Vagina (tissue), 2 donors: ENCODE results near the gene STEAP1B. TPM values are rescaled to one million over a fixed set of nuclear protein-coding genes. Genes with fewer than 3 reads are reported as not detected.
"Not testable (repeated sequence)": the region's sequence is repeated elsewhere in the genome, so short reads cannot be mapped to it uniquely, and the experiment has no call there.

ENCODE experiments used
- DNase-seq, 2 donors: peaks; one replicate each; pipeline ENCODE4 v3.0.0-alpha.2; 2017; ENCODE audit errors: extremely low spot score in 2 of 2
- H3K27ac ChIP-seq: fragments of 200-600 bp; sonication (generic); one replicate; pipeline ENCODE4 v1.5.1; 2019
- H3K27me3 ChIP-seq: fragments of 200-600 bp; sonication (generic); one replicate; pipeline ENCODE4 v1.5.1; 2019
- H3K36me3 ChIP-seq, 2 donors: fragments of 200-600 bp; sonication (generic); one replicate each; pipeline ENCODE4 v1.5.1; 2017 to 2019
- H3K4me1 ChIP-seq: fragments of 200-600 bp; sonication (generic); one replicate; pipeline ENCODE4 v1.5.1; 2019
- H3K4me3 ChIP-seq, 2 donors: fragments of 200-600 bp; sonication (generic); 1 replicate in 1 of 2; 2 replicates in 1 of 2; pipeline ENCODE4 v1.5.1; 2016 to 2019
- H3K9me3 ChIP-seq: fragments of 200-600 bp; sonication (generic); one replicate; pipeline ENCODE4 v1.5.1; 2019
- CTCF ChIP-seq, 3 experiments: fragments of 450-650 bp in 2 of 3; fragments of 200-600 bp in 1 of 3; sonication (generic) in 1 of 3; IDR thresholded peaks; one replicate each; pipeline ENCODE4 v1.5.1; 2017 to 2019; ENCODE audit warnings: antibody characterized with exemption in 3 of 3, mild to moderate bottlenecking in 2 of 3, moderate library complexity in 2 of 3
- POLR2A ChIP-seq, 2 donors: fragments of 450-650 bp; IDR thresholded peaks; one replicate each; pipeline ENCODE4 v1.6.1; 2017; ENCODE audit warnings: antibody characterized with exemption in 2 of 2, mild to moderate bottlenecking in 2 of 2, moderate library complexity in 2 of 2
- POLR2AphosphoS5 ChIP-seq, 2 donors: sonication (generic); formaldehyde crosslinking; IDR thresholded peaks; one replicate each; pipeline ENCODE4 v1.9.0; 2017; ENCODE audit warnings: antibody characterized with exemption in 2 of 2, mild to moderate bottlenecking in 2 of 2, low read depth in 1 of 2; ENCODE audit not compliant: insufficient read depth in 1 of 2
- intact Hi-C: fragments of 100-400 bp; cut with DNase I; formaldehyde crosslinking; loops from one replicate; pipeline ENCODE4 v1.15.1; 2023
- total RNA-seq: library from RNA; depleted of rRNA; stranded (reverse); fragments of >200 nt; gene quantifications from one replicate; pipeline ENCODE4 v1.2.3, GENCODE V29; 2016

The STEAP1B gene
- total RNA-seq, 1 donor from 2014 or later = 8.8 TPM

GRCh38 chr7:22523478-22524352, 23.7 kb upstream of the STEAP1B start:
- intact Hi-C loops, H3K4me3 ChIP-seq, H3K27me3 ChIP-seq, H3K9me3 ChIP-seq, H3K36me3 ChIP-seq, H3K27ac ChIP-seq, H3K4me1 ChIP-seq, DNase-seq: not testable (repeated sequence)

GRCh38 chr7:22519560-22519959, 19.6 kb upstream of the STEAP1B start:
- H3K9me3 ChIP-seq, H3K4me1 ChIP-seq, DNase-seq, H3K27me3 ChIP-seq, H3K4me3 ChIP-seq, H3K36me3 ChIP-seq, H3K27ac ChIP-seq, intact Hi-C loops: not testable (repeated sequence)

GRCh38 chr7:22516950-22517349, 17.0 kb upstream of the STEAP1B start:
- H3K27me3 ChIP-seq, H3K4me3 ChIP-seq, H3K9me3 ChIP-seq, H3K27ac ChIP-seq, H3K36me3 ChIP-seq, DNase-seq, H3K4me1 ChIP-seq, intact Hi-C loops: not testable (repeated sequence)

GRCh38 chr7:22514963-22515362, 15.0 kb upstream of the STEAP1B start:
- DNase-seq, H3K27ac ChIP-seq, H3K4me3 ChIP-seq, H3K4me1 ChIP-seq, H3K36me3 ChIP-seq, H3K9me3 ChIP-seq, intact Hi-C loops, H3K27me3 ChIP-seq: not testable (repeated sequence)

- not testable (repeated sequence) for H3K27ac ChIP-seq
These were observed 7.3 kb upstream of the STEAP1B start for GRCh38 chr7:22507320-22507719.

GRCh38 chr7:22506316-22507020, 6.5 kb upstream of the STEAP1B start:
- DNase-seq, H3K36me3 ChIP-seq, H3K27ac ChIP-seq, intact Hi-C loops, H3K4me3 ChIP-seq, H3K9me3 ChIP-seq, H3K4me1 ChIP-seq, H3K27me3 ChIP-seq: not testable (repeated sequence)

More at GRCh38 chr7:22507320-22507719, 7.3 kb upstream of the STEAP1B start:
- DNase-seq, intact Hi-C loops, H3K4me1 ChIP-seq, H3K4me3 ChIP-seq, H3K27me3 ChIP-seq, H3K9me3 ChIP-seq, H3K36me3 ChIP-seq: not testable (repeated sequence)

- H3K4me3 ChIP-seq, H3K27ac ChIP-seq, DNase-seq, intact Hi-C loops, H3K4me1 ChIP-seq, H3K27me3 ChIP-seq, H3K9me3 ChIP-seq, H3K36me3 ChIP-seq: not testable (repeated sequence)
These were observed 4.5 kb upstream of the STEAP1B start for GRCh38 chr7:22504519-22504918.

GRCh38 chr7:22502104-22502503, 2.1 kb upstream of the STEAP1B start:
- intact Hi-C loops, H3K4me1 ChIP-seq, H3K27me3 ChIP-seq: not testable (repeated sequence)

GRCh38 chr7:22501336-22501735, 1.3 kb upstream of the STEAP1B start:
- not testable (repeated sequence) for DNase-seq, H3K4me3 ChIP-seq, H3K27me3 ChIP-seq

More at GRCh38 chr7:22502104-22502503, 2.1 kb upstream of the STEAP1B start:
- H3K36me3 ChIP-seq, H3K9me3 ChIP-seq, DNase-seq, H3K4me3 ChIP-seq, H3K27ac ChIP-seq: not testable (repeated sequence)

GRCh38 chr7:22499044-22499443, 944 bp downstream of the STEAP1B start:
- Histone ChIP-seq H3K4me3 (no peak overlapping the region), H3K36me3 (no peaks in the 10 kb centered on the region), H3K27ac (no peak overlapping the region), H3K9me3 (no peaks in the 10 kb centered on the region), H3K27me3 (no peaks in the 10 kb centered on the region), H3K4me1 (peaks cover 8% of the 10 kb centered on the region)
- DNase-seq = no peak
- no peak for TF ChIP-seq CTCF (IDR thresholded peaks at IDR 0.05)
- TF ChIP-seq POLR2A (IDR thresholded peaks at IDR 0.05) = no peak
- no peak for TF ChIP-seq POLR2AphosphoS5 (IDR thresholded peaks at IDR 0.05; ENCODE audit: insufficient read depth in 1 of 2, low read depth in 1 of 2)
- intact Hi-C loops = no loop called here

More at GRCh38 chr7:22501336-22501735, 1.3 kb upstream of the STEAP1B start:
- H3K9me3 ChIP-seq, H3K27ac ChIP-seq, H3K4me1 ChIP-seq, H3K36me3 ChIP-seq, intact Hi-C loops: not testable (repeated sequence)

- H3K36me3 ChIP-seq, H3K4me3 ChIP-seq, intact Hi-C loops, H3K27me3 ChIP-seq, H3K9me3 ChIP-seq, DNase-seq, H3K4me1 ChIP-seq, H3K27ac ChIP-seq: not testable (repeated sequence)
These were observed 3.1 kb downstream of the STEAP1B start for GRCh38 chr7:22496912-22497311.

- H3K27ac ChIP-seq = not testable (repeated sequence)
These were observed 3.6 kb downstream of the STEAP1B start for GRCh38 chr7:22496296-22496888.

More at GRCh38 chr7:22496296-22496888, 3.6 kb downstream of the STEAP1B start:
- H3K4me1 ChIP-seq, H3K9me3 ChIP-seq, H3K36me3 ChIP-seq, H3K27me3 ChIP-seq, intact Hi-C loops, DNase-seq, H3K4me3 ChIP-seq: not testable (repeated sequence)
